HepG2 (cell line): ENCODE measurements around the gene SULT2B1. TPM values are rescaled to one million over a fixed set of nuclear protein-coding genes. Genes with fewer than 3 reads are reported as not detected.

Experiments used
- ATAC-seq: fragments of 200-7000 bp; cut with Tn5 transposase; 3 replicates; pipeline ENCODE4 v1.9.1; 2020; ENCODE audit warnings: mild to moderate bottlenecking, moderate library complexity
- BruUV-seq: library from RNA; stranded (reverse); fragments of 400-500 nt; replicated peaks from 2 replicates; lab custom pipeline; 2021; lab: Mats Ljungman, UMichigan
- CTCF ChIA-PET: fragments of 300-600 bp; formaldehyde crosslinking; extraction: SDS; loops from one replicate; lab custom pipeline; 2021; ENCODE audit warnings: low total read pairs, inconsistent platforms, low intra/inter-chr PET ratio; lab: Yijun Ruan, JAX
- POLR2A ChIA-PET: fragments of 350-600 bp; sonication (Branson Sonifier 250); formaldehyde crosslinking; loops from one replicate; lab custom pipeline; 2020; ENCODE audit warnings: antibody characterized with exemption, inconsistent platforms; lab: Yijun Ruan, JAX
- DNase-seq: peaks from one replicate; pipeline ENCODE4 v3.0.0-alpha.2; 2015; ENCODE audit warnings: low spot score
- FAIRE-seq: peaks from 3 replicates; lab custom pipeline; 2011; peaks lifted over from hg19 to GRCh38; lab: Jason Lieb, UNC
- H2AFZ ChIP-seq: one replicate; pipeline ENCODE4 v1.6.1; 2011; ENCODE audit warnings: low read length, inconsistent platforms
- H3K27ac ChIP-seq: fragments of 300-600 bp; 3 replicates; pipeline ENCODE4 v1.8.0; 2011; ENCODE audit warnings: mixed run types, mild to moderate bottlenecking, mixed read lengths, low read length, inconsistent platforms; ENCODE audit not compliant: insufficient read depth; ENCODE audit errors: extremely low read length
- H3K27me3 ChIP-seq, 2 experiments: fragments of 200-600 bp in 1 of 2; 2 replicates in 1 of 2; 3 replicates in 1 of 2; pipeline versions ENCODE4 v1.6.0 to v1.8.0; 2011; ENCODE audit warnings: low read length in 2 of 2, mild to moderate bottlenecking in 2 of 2, moderate library complexity in 2 of 2, inconsistent platforms in 1 of 2; ENCODE audit not compliant: insufficient read depth in 2 of 2, control insufficient read depth in 1 of 2
- H3K36me3 ChIP-seq, 2 experiments: fragments of 200-600 bp in 1 of 2; replicated peaks in 1 of 2; 2 replicates in 1 of 2; 3 replicates in 1 of 2; pipeline versions ENCODE4 v1.5.1 to v1.8.0; 2011; ENCODE audit warnings: low read length in 2 of 2, inconsistent platforms in 1 of 2; ENCODE audit not compliant: insufficient read depth in 2 of 2, control insufficient read depth in 1 of 2
- H3K4me1 ChIP-seq: 2 replicates; pipeline ENCODE4 v1.5.1; 2012; ENCODE audit warnings: low read length, inconsistent platforms; ENCODE audit not compliant: insufficient read depth
- H3K4me2 ChIP-seq: 2 replicates; pipeline ENCODE4 v1.6.0; 2011; ENCODE audit warnings: low read depth, low read length, inconsistent platforms
- H3K4me3 ChIP-seq, 3 experiments: fragments of 200-600 bp in 1 of 3; sonication (generic), shearing (Covaris generic) in 1 of 3; replicated peaks in 1 of 3; 2 replicates each; pipeline ENCODE4 v1.5.1; 2011 to 2016; ENCODE audit warnings: low read length in 3 of 3, inconsistent platforms in 2 of 3, low read depth in 2 of 3, mild to moderate bottlenecking in 2 of 3, control low read depth in 1 of 3, mixed read lengths in 1 of 3; ENCODE audit not compliant: insufficient read depth in 1 of 3
- H3K79me2 ChIP-seq: one replicate; pipeline ENCODE4 v1.6.1; 2011; ENCODE audit warnings: low read length, inconsistent platforms; ENCODE audit not compliant: insufficient read depth
- H3K9ac ChIP-seq: 2 replicates; pipeline ENCODE4 v1.6.0; 2011; ENCODE audit warnings: mild to moderate bottlenecking, low read depth, low read length, inconsistent platforms; ENCODE audit not compliant: insufficient read depth
- H3K9me3 ChIP-seq: 2 replicates; pipeline ENCODE4 v1.5.1; 2012; ENCODE audit warnings: mild to moderate bottlenecking, low read length
- H4K20me1 ChIP-seq: 2 replicates; pipeline ENCODE4 v1.6.0; 2011; ENCODE audit warnings: inconsistent platforms, mild to moderate bottlenecking, low read length, moderate library complexity; ENCODE audit not compliant: insufficient read depth
- ASH2L ChIP-seq: fragments of 300-600, 200-600 bp; sonication (generic); IDR thresholded peaks from 2 replicates; pipeline ENCODE4 v1.7.0; 2017; ENCODE audit warnings: low read depth, mild to moderate bottlenecking, moderate library complexity, mixed read lengths, low read length; ENCODE audit not compliant: insufficient read length
- ATAD3A ChIP-seq: sonication (generic); formaldehyde crosslinking; IDR thresholded peaks from 2 replicates; pipeline ENCODE4 v1.4.0; 2020; ENCODE audit warnings: missing genetic modification reagents
- HNF4A ChIP-seq: sonication (generic); formaldehyde crosslinking; IDR thresholded peaks from 2 replicates; pipeline ENCODE4 v1.4.0; 2020; ENCODE audit warnings: missing genetic modification reagents
- MTA1 ChIP-seq: sonication (generic); formaldehyde crosslinking; IDR thresholded peaks from 2 replicates; pipeline ENCODE4 v1.4.0; 2020; ENCODE audit warnings: missing genetic modification reagents, mild to moderate bottlenecking, borderline replicate concordance
- MTA3 ChIP-seq: sonication (generic); formaldehyde crosslinking; IDR thresholded peaks from 2 replicates; pipeline ENCODE4 v1.4.0; 2020; ENCODE audit warnings: missing genetic modification reagents
- MYC ChIP-seq: sonication (generic); formaldehyde crosslinking; IDR thresholded peaks from 2 replicates; pipeline ENCODE4 v1.9.0; 2021; ENCODE audit warnings: missing genetic modification reagents, borderline replicate concordance
- NFE2L1 ChIP-seq: sonication (generic); formaldehyde crosslinking; IDR thresholded peaks from 2 replicates; pipeline ENCODE4 v1.4.0; 2020; ENCODE audit warnings: missing genetic modification reagents, mild to moderate bottlenecking, borderline replicate concordance
- ZNF12 ChIP-seq: sonication (generic); formaldehyde crosslinking; IDR thresholded peaks from 2 replicates; pipeline ENCODE4 v1.5.0; 2020; ENCODE audit warnings: missing genetic modification reagents
- ZNF564 ChIP-seq: sonication (generic); formaldehyde crosslinking; IDR thresholded peaks from 2 replicates; pipeline ENCODE4 v1.8.1; 2023; ENCODE audit warnings: mild to moderate bottlenecking, missing genetic modification reagents
- ZNF800 ChIP-seq: sonication (generic); formaldehyde crosslinking; IDR thresholded peaks from 2 replicates; pipeline ENCODE4 v1.4.0; 2020; ENCODE audit warnings: missing genetic modification reagents
- WGBS: methylation state at CpG from one replicate; pipeline ENCODE4 v1.1.6; 2017; ENCODE audit warnings: low lambda C conversion rate; 5-methylcytosine and 5-hydroxymethylcytosine counted together
- in situ Hi-C: cut with HindIII; loops from 2 replicates; pipeline ENCODE4 v1.10.0; 2017; ENCODE audit warnings: low pct_unique_long_range_greater_than_20kb; ENCODE audit not compliant: extremely low pct_ligation_motif_present
- intact Hi-C: fragments of 100-400 bp; cut with micrococcal nuclease; formaldehyde crosslinking; loops from one replicate; pipeline ENCODE4 v1.10.0; 2022; ENCODE audit not compliant: unreplicated experiment
- polyA plus RNA-seq, 8 experiments: library from polyadenylated mRNA; depleted of rRNA in 3 of 8; stranded (reverse) in 7 of 8; unstranded in 1 of 8; fragments of >200 nt; fragmentation: Illumina TruSeq in 4 of 8; extraction: Trizol in 4 of 8; gene quantifications; 2 replicates each; pipeline versions ENCODE4 v1.2.1 to v1.2.3, GENCODE V29; 2011 to 2016; ENCODE audit warnings: low read depth in 4 of 8, missing spikeins in 1 of 8, mixed read lengths in 1 of 8; ENCODE audit not compliant: insufficient read depth in 1 of 8
- total RNA-seq, 5 experiments: library from RNA; depleted of rRNA; stranded (reverse); fragments of >200 nt; fragmentation: Illumina TruSeq; extraction: Trizol; gene quantifications; 2 replicates each; pipeline ENCODE4 v1.2.3, GENCODE V29; 2016; ENCODE audit warnings: low read depth in 1 of 5
- TF ChIP-seq, protein P1 (sequence below): sonication (generic); formaldehyde crosslinking; IDR thresholded peaks from 2 replicates; pipeline ENCODE4 v1.5.0; 2020; ENCODE audit warnings: mild to moderate bottlenecking, missing genetic modification reagents
- TF ChIP-seq, protein P2 (sequence below): sonication (generic); formaldehyde crosslinking; IDR thresholded peaks from 2 replicates; pipeline ENCODE4 v1.4.0; 2020; ENCODE audit warnings: missing genetic modification reagents
- TF ChIP-seq, protein P3 (sequence below): sonication (generic); formaldehyde crosslinking; IDR thresholded peaks from 2 replicates; pipeline ENCODE4 v1.4.0; 2020; ENCODE audit warnings: missing genetic modification reagents

SULT2B1 gene
- total and polyA plus RNA-seq, 2 of the 13 experiments (the other 11 are each of a cell fraction or from before 2014, with no cell fraction given), result 0.13 TPM; not detected in 1

GRCh38 chr19:48627201-48627864 is 75.4 kb downstream of the SULT2B1 start:
- H4K20me1 ChIP-seq, result no peaks in the 10 kb centered on the region
- peak overlapping the region; percentile 69 for H3K27ac ChIP-seq
- H3K4me3 ChIP-seq, result no peak overlapping the region
- no peaks in the 10 kb centered on the region for H3K9me3 ChIP-seq
- BruUV-seq, result TSS peak; percentile 41
- WGBS, result no CpG with 5 or more reads among the region's 6 CpGs
- CTCF ChIA-PET, result no interaction called here
- peak; percentile 73 for DNase-seq
- H3K9ac ChIP-seq, result peak overlapping the region; percentile 26
- H2AFZ ChIP-seq, result no peak overlapping the region
- in situ Hi-C loops, result no loop called here
- ATAC-seq, result peak; percentile 58
- no peaks in the 10 kb centered on the region for H3K27me3 ChIP-seq
- intact Hi-C loops, result no loop called here
- H3K79me2 ChIP-seq, result no peaks in the 10 kb centered on the region
- no peaks in the 10 kb centered on the region for H3K36me3 ChIP-seq
- H3K4me1 ChIP-seq, result peaks cover 52% of the 10 kb centered on the region
- POLR2A ChIA-PET, result interaction anchor here (0.9 to 1.8 kb wide), 3 partner anchors 8 to 19 kb away, joined by 4 to 20 read pairs (median 4); partner anchors contain the start of genes DBP, RPL18 and SPHK2
- FAIRE-seq, result peak; percentile 43
- H3K4me2 ChIP-seq, result peak overlapping the region; percentile 32; the same call in 1 of the 2 replicates
- TF ChIP-seq MTA1 (CRISPR knock-in tag) (no peak), MTA3 (CRISPR knock-in tag) (no peak), HNF4A (CRISPR knock-in tag) (peak; percentile 83), NFE2L1 (peak; percentile 47; the same call in 1 of the 2 replicates), MYC (peak; percentile 45), ATAD3A (CRISPR knock-in tag) (no peak), ZNF564 (CRISPR knock-in tag) (no peak), ZNF12 (CRISPR knock-in tag) (peak; percentile 77; the same call in 1 of the 2 replicates), ZNF800 (CRISPR knock-in tag) (no peak), ASH2L (no peak)
- TF ChIP-seq, protein P1, sequence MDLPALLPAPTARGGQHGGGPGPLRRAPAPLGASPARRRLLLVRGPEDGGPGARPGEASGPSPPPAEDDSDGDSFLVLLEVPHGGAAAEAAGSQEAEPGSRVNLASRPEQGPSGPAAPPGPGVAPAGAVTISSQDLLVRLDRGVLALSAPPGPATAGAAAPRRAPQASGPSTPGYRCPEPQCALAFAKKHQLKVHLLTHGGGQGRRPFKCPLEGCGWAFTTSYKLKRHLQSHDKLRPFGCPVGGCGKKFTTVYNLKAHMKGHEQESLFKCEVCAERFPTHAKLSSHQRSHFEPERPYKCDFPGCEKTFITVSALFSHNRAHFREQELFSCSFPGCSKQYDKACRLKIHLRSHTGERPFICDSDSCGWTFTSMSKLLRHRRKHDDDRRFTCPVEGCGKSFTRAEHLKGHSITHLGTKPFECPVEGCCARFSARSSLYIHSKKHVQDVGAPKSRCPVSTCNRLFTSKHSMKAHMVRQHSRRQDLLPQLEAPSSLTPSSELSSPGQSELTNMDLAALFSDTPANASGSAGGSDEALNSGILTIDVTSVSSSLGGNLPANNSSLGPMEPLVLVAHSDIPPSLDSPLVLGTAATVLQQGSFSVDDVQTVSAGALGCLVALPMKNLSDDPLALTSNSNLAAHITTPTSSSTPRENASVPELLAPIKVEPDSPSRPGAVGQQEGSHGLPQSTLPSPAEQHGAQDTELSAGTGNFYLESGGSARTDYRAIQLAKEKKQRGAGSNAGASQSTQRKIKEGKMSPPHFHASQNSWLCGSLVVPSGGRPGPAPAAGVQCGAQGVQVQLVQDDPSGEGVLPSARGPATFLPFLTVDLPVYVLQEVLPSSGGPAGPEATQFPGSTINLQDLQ (CRISPR knock-in tag), result no peak
- TF ChIP-seq, protein P2, sequence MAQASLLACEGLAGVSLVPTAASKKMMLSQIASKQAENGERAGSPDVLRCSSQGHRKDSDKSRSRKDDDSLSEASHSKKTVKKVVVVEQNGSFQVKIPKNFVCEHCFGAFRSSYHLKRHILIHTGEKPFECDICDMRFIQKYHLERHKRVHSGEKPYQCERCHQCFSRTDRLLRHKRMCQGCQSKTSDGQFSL (CRISPR knock-in tag), result no peak
- TF ChIP-seq, protein P3, sequence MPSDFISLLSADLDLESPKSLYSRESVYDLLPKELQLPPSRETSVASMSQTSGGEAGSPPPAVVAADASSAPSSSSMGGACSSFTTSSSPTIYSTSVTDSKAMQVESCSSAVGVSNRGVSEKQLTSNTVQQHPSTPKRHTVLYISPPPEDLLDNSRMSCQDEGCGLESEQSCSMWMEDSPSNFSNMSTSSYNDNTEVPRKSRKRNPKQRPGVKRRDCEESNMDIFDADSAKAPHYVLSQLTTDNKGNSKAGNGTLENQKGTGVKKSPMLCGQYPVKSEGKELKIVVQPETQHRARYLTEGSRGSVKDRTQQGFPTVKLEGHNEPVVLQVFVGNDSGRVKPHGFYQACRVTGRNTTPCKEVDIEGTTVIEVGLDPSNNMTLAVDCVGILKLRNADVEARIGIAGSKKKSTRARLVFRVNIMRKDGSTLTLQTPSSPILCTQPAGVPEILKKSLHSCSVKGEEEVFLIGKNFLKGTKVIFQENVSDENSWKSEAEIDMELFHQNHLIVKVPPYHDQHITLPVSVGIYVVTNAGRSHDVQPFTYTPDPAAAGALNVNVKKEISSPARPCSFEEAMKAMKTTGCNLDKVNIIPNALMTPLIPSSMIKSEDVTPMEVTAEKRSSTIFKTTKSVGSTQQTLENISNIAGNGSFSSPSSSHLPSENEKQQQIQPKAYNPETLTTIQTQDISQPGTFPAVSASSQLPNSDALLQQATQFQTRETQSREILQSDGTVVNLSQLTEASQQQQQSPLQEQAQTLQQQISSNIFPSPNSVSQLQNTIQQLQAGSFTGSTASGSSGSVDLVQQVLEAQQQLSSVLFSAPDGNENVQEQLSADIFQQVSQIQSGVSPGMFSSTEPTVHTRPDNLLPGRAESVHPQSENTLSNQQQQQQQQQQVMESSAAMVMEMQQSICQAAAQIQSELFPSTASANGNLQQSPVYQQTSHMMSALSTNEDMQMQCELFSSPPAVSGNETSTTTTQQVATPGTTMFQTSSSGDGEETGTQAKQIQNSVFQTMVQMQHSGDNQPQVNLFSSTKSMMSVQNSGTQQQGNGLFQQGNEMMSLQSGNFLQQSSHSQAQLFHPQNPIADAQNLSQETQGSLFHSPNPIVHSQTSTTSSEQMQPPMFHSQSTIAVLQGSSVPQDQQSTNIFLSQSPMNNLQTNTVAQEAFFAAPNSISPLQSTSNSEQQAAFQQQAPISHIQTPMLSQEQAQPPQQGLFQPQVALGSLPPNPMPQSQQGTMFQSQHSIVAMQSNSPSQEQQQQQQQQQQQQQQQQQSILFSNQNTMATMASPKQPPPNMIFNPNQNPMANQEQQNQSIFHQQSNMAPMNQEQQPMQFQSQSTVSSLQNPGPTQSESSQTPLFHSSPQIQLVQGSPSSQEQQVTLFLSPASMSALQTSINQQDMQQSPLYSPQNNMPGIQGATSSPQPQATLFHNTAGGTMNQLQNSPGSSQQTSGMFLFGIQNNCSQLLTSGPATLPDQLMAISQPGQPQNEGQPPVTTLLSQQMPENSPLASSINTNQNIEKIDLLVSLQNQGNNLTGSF (CRISPR knock-in tag), result 0 out of 2 replicates have a peak, but pooled peaks have one; percentile 32
